Measurements from ENCODE around the gene MVP. TPM values are rescaled to one million over a fixed set of nuclear protein-coding genes. Genes with fewer than 3 reads are reported as not detected.
A peak's percentile ranks its signal among the peaks of the same experiment; 100 is the strongest.

Gene MVP
- total and polyA plus RNA-seq, 7 experiments from 2014 or later, result 118 to 221 (median 150) TPM

- DNase-seq (no peak), ATAC-seq (no peak)
- Histone ChIP-seq H3K27ac (ENCODE audit: low read depth, low read length) (peak overlapping the region; percentile 15), H3K36me3 (ENCODE audit: control insufficient read depth in 2 of 3, insufficient read depth in 3 of 3, low read length in 3 of 3) (peaks cover 12 to 49% (median 25%) of the 10 kb centered on the region in 3 experiments), H3K4me3 (ENCODE audit: low read length) (no peak overlapping the region), H3K4me1 (ENCODE audit: control insufficient read depth in 2 of 2, insufficient read depth in 2 of 2, low read length in 2 of 2) (peaks cover 12% of the 10 kb centered on the region in 2 donors), H3K27me3 (ENCODE audit: control insufficient read depth in 2 of 2, insufficient read depth in 2 of 2, low read length in 2 of 2) (no peaks in the 10 kb centered on the region), H3K9me3 (ENCODE audit: control insufficient read depth in 2 of 3, low read length in 3 of 3) (no peaks in the 10 kb centered on the region)
- ChIA-PET CTCF (interaction anchor here (3.7 kb wide), 1 partner anchor 101 kb away, joined by 18 read pairs; no protein-coding TSS in a partner anchor), POLR2A (interaction anchor here (0.6 to 6.3 kb wide), 10 partner anchors 10 to 96 kb away, joined by 3 to 158 read pairs (median 4); partner anchors contain the start of genes C16orf54, KIF22 and PAGR1)
- intact Hi-C loops (cut with micrococcal nuclease), result loop anchor here in 1 of 2 donors (10.0 kb wide), 2 partner anchors 208 to 612 kb away; no protein-coding TSS in a partner anchor
- Mint-ChIP-seq H3K9me3 (peaks cover 0 to 1% (median 0%) of the 10 kb centered on the region in 11 donors), H3K27ac (peak overlapping the region in 6 of 9 donors; percentile 64 to 99 (median 92)), H3K4me3 (peak overlapping the region in 3 of 10 donors; percentile 21 to 61 (median 40)), H3K27me3 (no peaks in the 10 kb centered on the region), H3K36me3 (peaks cover 5 to 38% (median 19%) of the 10 kb centered on the region in 5 donors), H3K4me1 (peaks cover 15 to 24% (median 19%) of the 10 kb centered on the region in 7 donors)
Measured at GRCh38 chr16:29802416-29802935, 17.8 kb upstream of the MVP start.

GRCh38 chr16:29804020-29804419 lies 16.2 kb upstream of the MVP start:
- ChIA-PET CTCF (interaction anchor here (1.0 to 3.7 kb wide), 6 partner anchors 12 to 103 kb away, joined by 3 to 28 read pairs (median 11); partner anchors contain the start of genes KIF22 and PAGR1), POLR2A (interaction anchor here (0.6 to 6.3 kb wide), 24 partner anchors 8 to 374 kb away, joined by 3 to 158 read pairs (median 4); partner anchors contain the start of genes C16orf54, KIF22, PAGR1 and PRRT2)
- H3K27ac ChIP-seq (ENCODE audit: low read depth, low read length), result peak overlapping the region; percentile 95
- Mint-ChIP-seq H3K27me3 (peaks cover 0 to 2% (median 0%) of the 10 kb centered on the region in 5 donors), H3K4me3 (peak overlapping the region; percentile 88 to 100 (median 97)), H3K9me3 (peaks cover 0 to 1% (median 0%) of the 10 kb centered on the region in 11 donors), H3K4me1 (peaks cover 23 to 40% (median 30%) of the 10 kb centered on the region in 7 donors), H3K27ac (peak overlapping the region; percentile 95 to 100 (median 98)), H3K36me3 (peaks cover 0 to 42% (median 15%) of the 10 kb centered on the region in 5 donors)
- ATAC-seq (no peak), DNase-seq (no peak)
- H3K9me3 ChIP-seq (ENCODE audit: control insufficient read depth in 2 of 3, low read length in 3 of 3), result no peaks in the 10 kb centered on the region
- peaks cover 21 to 24% of the 10 kb centered on the region in 2 donors for H3K4me1 ChIP-seq (ENCODE audit: control insufficient read depth in 2 of 2, insufficient read depth in 2 of 2, low read length in 2 of 2)
- intact Hi-C loops (cut with micrococcal nuclease), result loop anchor here (2.0 to 10.0 kb wide), 4 partner anchors 17 to 855 kb away; partner anchors contain the start of genes FBRS (in 1 of the 2) and MVP (in 1 of the 2)
- no peaks in the 10 kb centered on the region for H3K27me3 ChIP-seq (ENCODE audit: control insufficient read depth in 2 of 2, insufficient read depth in 2 of 2, low read length in 2 of 2)
- no peak overlapping the region for H3K4me3 ChIP-seq (ENCODE audit: low read length)
- peaks cover 13 to 39% (median 15%) of the 10 kb centered on the region in 3 experiments for H3K36me3 ChIP-seq (ENCODE audit: control insufficient read depth in 2 of 3, insufficient read depth in 3 of 3, low read length in 3 of 3)

GRCh38 chr16:29804455-29805231 lies 15.6 kb upstream of the MVP start:
- H3K36me3 Mint-ChIP-seq, result peaks cover 0 to 44% (median 12%) of the 10 kb centered on the region in 5 donors
- H3K27me3 ChIP-seq (ENCODE audit: control insufficient read depth in 2 of 2, insufficient read depth in 2 of 2, low read length in 2 of 2), result no peaks in the 10 kb centered on the region
- H3K27ac Mint-ChIP-seq, result peak overlapping the region; percentile 95 to 100 (median 99)
- H3K4me1 Mint-ChIP-seq, result peaks cover 23 to 42% (median 33%) of the 10 kb centered on the region in 7 donors
- H3K9me3 Mint-ChIP-seq, result peaks cover 0 to 1% (median 0%) of the 10 kb centered on the region in 11 donors
- ATAC-seq (no peak), DNase-seq (no peak)
- peak overlapping the region; percentile 88 to 100 (median 98) for H3K4me3 Mint-ChIP-seq
- CTCF ChIA-PET, result interaction anchor here (0.6 to 3.7 kb wide), 6 partner anchors 11 to 104 kb away, joined by 3 to 28 read pairs (median 11); partner anchors contain the start of genes KIF22 and PAGR1
- H3K4me3 ChIP-seq (ENCODE audit: low read length), result peak overlapping the region; percentile 87
- H3K27me3 Mint-ChIP-seq, result peaks cover 0 to 2% (median 0%) of the 10 kb centered on the region in 5 donors
- POLR2A ChIA-PET, result interaction anchor here (0.6 to 6.3 kb wide), 25 partner anchors 8 to 373 kb away, joined by 3 to 158 read pairs (median 4); partner anchors contain the start of genes C16orf54, KIF22, PAGR1 and PRRT2
- no peaks in the 10 kb centered on the region for H3K9me3 ChIP-seq (ENCODE audit: control insufficient read depth in 2 of 3, low read length in 3 of 3)
- H3K36me3 ChIP-seq (ENCODE audit: control insufficient read depth in 2 of 3, insufficient read depth in 3 of 3, low read length in 3 of 3), result peaks cover 9 to 39% (median 13%) of the 10 kb centered on the region in 3 experiments
- peak overlapping the region; percentile 95 for H3K27ac ChIP-seq (ENCODE audit: low read depth, low read length)
- H3K4me1 ChIP-seq (ENCODE audit: control insufficient read depth in 2 of 2, insufficient read depth in 2 of 2, low read length in 2 of 2), result peaks cover 27 to 30% of the 10 kb centered on the region in 2 donors
- intact Hi-C loops (cut with micrococcal nuclease), result loop anchor here (1.0 to 10.0 kb wide), 18 partner anchors 12 to 1118 kb away; partner anchors contain the start of genes CDIPT (in 2 of the 2), FBRS (in 2 of the 2), HIRIP3 (in 2 of the 2) and KIF22 (in 2 of the 2)

GRCh38 chr16:29805232-29806098 lies 14.8 kb upstream of the MVP start:
- Mint-ChIP-seq H3K4me3 (peak overlapping the region; percentile 88 to 100 (median 98)), H3K4me1 (peaks cover 28 to 48% (median 41%) of the 10 kb centered on the region in 7 donors), H3K27ac (peak overlapping the region; percentile 95 to 100 (median 99)), H3K9me3 (peaks cover 0 to 1% (median 0%) of the 10 kb centered on the region in 11 donors), H3K36me3 (peaks cover 0 to 49% (median 12%) of the 10 kb centered on the region in 5 donors), H3K27me3 (peaks cover 0 to 2% (median 0%) of the 10 kb centered on the region in 5 donors)
- DNase-seq, result peak; percentile 96 to 98 (median 98)
- ChIA-PET POLR2A (interaction anchor here (0.7 to 6.5 kb wide), 14 partner anchors 10 to 104 kb away, joined by 3 to 158 read pairs (median 20); partner anchors contain the start of genes C16orf54, KIF22, MVP and PAGR1), CTCF (interaction anchor here (1.2 to 3.7 kb wide), 5 partner anchors 10 to 104 kb away, joined by 3 to 28 read pairs (median 17); partner anchors contain the start of genes KIF22 and PAGR1)
- H3K4me3 ChIP-seq (ENCODE audit: low read length), result peak overlapping the region; percentile 87
- no peaks in the 10 kb centered on the region for H3K9me3 ChIP-seq (ENCODE audit: control insufficient read depth in 2 of 3, low read length in 3 of 3)
- no peaks in the 10 kb centered on the region for H3K27me3 ChIP-seq (ENCODE audit: control insufficient read depth in 2 of 2, insufficient read depth in 2 of 2, low read length in 2 of 2)
- peaks cover 33 to 39% of the 10 kb centered on the region in 2 donors for H3K4me1 ChIP-seq (ENCODE audit: control insufficient read depth in 2 of 2, insufficient read depth in 2 of 2, low read length in 2 of 2)
- H3K27ac ChIP-seq (ENCODE audit: low read depth, low read length), result peak overlapping the region; percentile 95
- H3K36me3 ChIP-seq (ENCODE audit: control insufficient read depth in 2 of 3, insufficient read depth in 3 of 3, low read length in 3 of 3), result peaks cover 4 to 36% (median 13%) of the 10 kb centered on the region in 3 experiments
- intact Hi-C loops (cut with micrococcal nuclease), result loop anchor here (1.0 to 10.0 kb wide), 19 partner anchors 11 to 1117 kb away; partner anchors contain the start of genes CDIPT (in 2 of the 2), FBRS (in 2 of the 2), HIRIP3 (in 2 of the 2) and KIF22 (in 2 of the 2)
- ATAC-seq, result peak; percentile 86

GRCh38 chr16:29806099-29806579 lies 14.1 kb upstream of the MVP start, which contains the start of gene MAZ:
TSS of gene MAZ (plus strand) at chr16:29806529. CDS start at chr16:29806702, 173 bp downstream.
- Histone ChIP-seq H3K9me3 (ENCODE audit: control insufficient read depth in 2 of 3, low read length in 3 of 3) (no peaks in the 10 kb centered on the region), H3K36me3 (ENCODE audit: control insufficient read depth in 2 of 3, insufficient read depth in 3 of 3, low read length in 3 of 3) (peaks cover 0 to 31% (median 13%) of the 10 kb centered on the region in 3 experiments), H3K4me1 (ENCODE audit: control insufficient read depth in 2 of 2, insufficient read depth in 2 of 2, low read length in 2 of 2) (peaks cover 40 to 45% of the 10 kb centered on the region in 2 donors), H3K27me3 (ENCODE audit: control insufficient read depth in 2 of 2, insufficient read depth in 2 of 2, low read length in 2 of 2) (no peaks in the 10 kb centered on the region), H3K27ac (ENCODE audit: low read depth, low read length) (peak within 1 kb of the TSS; percentile 95), H3K4me3 (ENCODE audit: low read length) (peak within 1 kb of the TSS; percentile 87)
- ChIA-PET CTCF (interaction anchor here (1.2 to 3.2 kb wide), 3 partner anchors 10 to 106 kb away, joined by 4 to 53 read pairs (median 26); partner anchors contain the start of gene PAGR1), POLR2A (interaction anchor here (0.5 to 6.5 kb wide), 12 partner anchors 12 to 140 kb away, joined by 3 to 109 read pairs (median 20); partner anchors contain the start of genes C16orf54, KIF22, MVP and PAGR1)
- H3K4me3 Mint-ChIP-seq, result peak within 1 kb of the TSS; percentile 94 to 100 (median 98)
- ATAC-seq (peak; percentile 10), DNase-seq (peak in 3 of 9 donors; percentile 64 to 79 (median 70))
- peaks cover 0 to 4% (median 0%) of the 10 kb centered on the region in 5 donors for H3K27me3 Mint-ChIP-seq
- H3K36me3 Mint-ChIP-seq, result peaks cover 0 to 47% (median 10%) of the 10 kb centered on the region in 5 donors
- intact Hi-C loops (cut with micrococcal nuclease), result loop anchor here (1.0 to 10.0 kb wide), 8 partner anchors 59 to 1116 kb away; partner anchors contain the start of genes ALDOA (in 1 of the 2), C16orf54 (in 1 of the 2), FBRS (in 1 of the 2) and FBXL19 (in 1 of the 2)
- H3K27ac Mint-ChIP-seq, result peak within 1 kb of the TSS; percentile 96 to 100 (median 99)
- H3K4me1 Mint-ChIP-seq, result peaks cover 31 to 55% (median 47%) of the 10 kb centered on the region in 7 donors
- H3K9me3 Mint-ChIP-seq, result peaks cover 0 to 1% (median 0%) of the 10 kb centered on the region in 11 donors

All from naive thymus-derived CD4-positive, alpha-beta T cell (primary cell).